Measurements from ENCODE around the gene AEN. TPM values are rescaled to one million over a fixed set of nuclear protein-coding genes. Genes with fewer than 3 reads are reported as not detected.

The AEN gene
- total RNA-seq, 2 donors from 2014 or later = 13.8 to 23.8 TPM

GRCh38 chr15:88609344-88610090 lies 11.6 kb upstream of the AEN start:
- TF ChIP-seq CTCF (IDR thresholded peaks at IDR 0.05) = no peak
- H3K27me3 ChIP-seq = peaks cover 32% of the 10 kb centered on the region
- H3K9me3 ChIP-seq = no peaks in the 10 kb centered on the region
- no peak overlapping the region for H3K27ac ChIP-seq
- no peaks in the 10 kb centered on the region for H3K4me1 ChIP-seq
- no peak overlapping the region for H3K9ac ChIP-seq (ENCODE audit: low read depth in 2 of 2, low read length in 2 of 2)
- DNase-seq = no peak
- H3K4me3 ChIP-seq = no peak overlapping the region
- no peaks in the 10 kb centered on the region for H3K36me3 ChIP-seq
- intact Hi-C loops (cut with DNase I) = loop anchor here (5.0 kb wide), 1 partner anchor 132 kb away; no protein-coding TSS in a partner anchor

GRCh38 chr15:88610701-88611231 lies 10.4 kb upstream of the AEN start:
- Histone ChIP-seq H3K27me3 (peaks cover 19% of the 10 kb centered on the region), H3K9me3 (no peaks in the 10 kb centered on the region), H3K9ac (ENCODE audit: low read depth in 2 of 2, low read length in 2 of 2) (no peak overlapping the region), H3K36me3 (no peaks in the 10 kb centered on the region), H3K27ac (no peak overlapping the region), H3K4me3 (no peak overlapping the region), H3K4me1 (no peaks in the 10 kb centered on the region)
- no peak for TF ChIP-seq CTCF (IDR thresholded peaks at IDR 0.05)
- DNase-seq = no peak
- intact Hi-C loops (cut with DNase I) = loop anchor here (5.0 kb wide), 1 partner anchor 133 kb away; no protein-coding TSS in a partner anchor

GRCh38 chr15:88612186-88612796 lies 8.8 kb upstream of the AEN start:
- intact Hi-C loops (cut with DNase I) = loop anchor here (5.0 kb wide), 1 partner anchor 135 kb away; no protein-coding TSS in a partner anchor
- Histone ChIP-seq H3K4me3 (no peak overlapping the region), H3K9ac (ENCODE audit: low read depth in 2 of 2, low read length in 2 of 2) (no peak overlapping the region), H3K27me3 (peaks cover 6% of the 10 kb centered on the region), H3K27ac (no peak overlapping the region), H3K36me3 (no peaks in the 10 kb centered on the region), H3K9me3 (no peaks in the 10 kb centered on the region), H3K4me1 (no peaks in the 10 kb centered on the region)
- no peak for TF ChIP-seq CTCF (IDR thresholded peaks at IDR 0.05)
- no peak for DNase-seq

- no peak for DNase-seq
- no peak overlapping the region for H3K9ac ChIP-seq (ENCODE audit: low read depth in 2 of 2, low read length in 2 of 2)
- H3K4me1 ChIP-seq = no peaks in the 10 kb centered on the region
- H3K36me3 ChIP-seq = no peaks in the 10 kb centered on the region
- H3K4me3 ChIP-seq = no peak overlapping the region
- TF ChIP-seq CTCF (IDR thresholded peaks at IDR 0.05) = no peak
- H3K9me3 ChIP-seq = no peaks in the 10 kb centered on the region
- intact Hi-C loops (cut with DNase I) = loop anchor here (5.0 kb wide), 1 partner anchor 136 kb away; no protein-coding TSS in a partner anchor
- H3K27ac ChIP-seq = no peak overlapping the region
- peaks cover 1% of the 10 kb centered on the region for H3K27me3 ChIP-seq
Observed at GRCh38 chr15:88613074-88613944, 7.8 kb upstream of the AEN start.
